ENCODE data around the gene FAM50B. TPM values are rescaled to one million over a fixed set of nuclear protein-coding genes. Genes with fewer than 3 reads are reported as not detected.

The FAM50B gene
- total and polyA plus RNA-seq, 10 of the 15 experiments (the other 5 are each of a cell fraction or from before 2014, with no cell fraction given): 0.58 to 10.2 (median 5.9) TPM

GRCh38 chr6:3822747-3823445 lies 26.3 kb upstream of the FAM50B start (continued):
- no peak for TF ChIP-seq BCL3 (IDR thresholded peaks at IDR 0.05; ENCODE audit: borderline replicate concordance, insufficient read depth, low read depth, low read length, poor library complexity, severe bottlenecking)

GRCh38 chr6:3823671-3824070 lies 25.5 kb upstream of the FAM50B start:
- no peak for FAIRE-seq
- in situ Hi-C loops (cut with MboI): no loop called here

More at GRCh38 chr6:3823671-3824070, 25.5 kb upstream of the FAM50B start:
- Histone ChIP-seq H3K36me3 (ENCODE audit: control insufficient read depth in 2 of 2, insufficient read depth in 2 of 2, low read length in 1 of 2) (no peaks in the 10 kb centered on the region), H3K9me3 (replicated peaks; ENCODE audit: control insufficient read depth, insufficient read depth, low read length) (no peaks in the 10 kb centered on the region), H3K4me1 (ENCODE audit: control insufficient read depth, insufficient read depth, low read length) (no peaks in the 10 kb centered on the region), H3K27ac (ENCODE audit: control insufficient read depth, insufficient read depth) (no peak overlapping the region), H3K4me2 (ENCODE audit: control insufficient read depth, insufficient read depth) (no peak overlapping the region), H3K79me2 (ENCODE audit: control insufficient read depth, insufficient read depth, low read length) (no peaks in the 10 kb centered on the region), H4K20me1 (ENCODE audit: control insufficient read depth, insufficient read depth) (no peaks in the 10 kb centered on the region), H3K9ac (ENCODE audit: control insufficient read depth, insufficient read depth, low read length) (no peak overlapping the region), H3K27me3 (replicated peaks in 1 of 2; ENCODE audit: control insufficient read depth in 2 of 2, insufficient read depth in 2 of 2, low read length in 1 of 2) (no peaks in the 10 kb centered on the region), H2AFZ (ENCODE audit: control insufficient read depth, low read depth, low read length) (no peak overlapping the region), H3K4me3 (no peak overlapping the region)
- POLR2A ChIA-PET: no interaction called here
- intact Hi-C loops (cut with micrococcal nuclease; ENCODE audit: unreplicated experiment): no loop called here
- TF ChIP-seq JUNB (IDR thresholded peaks at IDR 0.05) (no peak), BHLHE40 (IDR thresholded peaks at IDR 0.05; ENCODE audit: borderline replicate concordance in 1 of 2, low read depth in 2 of 2, low read length in 1 of 2) (no peak), POLR2A (IDR thresholded peaks at IDR 0.05; ENCODE audit: low read depth, low read length) (no peak), ETV6 (conservative IDR thresholded peaks at IDR 0.05 in 1 of 2, IDR thresholded peaks at IDR 0.05 in 1 of 2; ENCODE audit: borderline replicate concordance in 1 of 2, low read depth in 1 of 2) (no peak), SKIL (IDR thresholded peaks at IDR 0.05; ENCODE audit: low read depth, poor library complexity, severe bottlenecking) (no peak), TCF7 (IDR thresholded peaks at IDR 0.05; ENCODE audit: borderline replicate concordance) (no peak)
- ATAC-seq: no peak
- CTCF ChIA-PET: no interaction called here
- RAD21 ChIA-PET (ENCODE audit: unreplicated experiment): no interaction called here
- SMC1A ChIA-PET (ENCODE audit: uncharacterized antibody, unreplicated experiment): no interaction called here
- WGBS (ENCODE audit: insufficient coverage, insufficient replicate concordance, low lambda C conversion rate, missing lambda C conversion rate): 78% methylated on average over 6 of the region's 6 CpGs
- no TSS peak for BruUV-seq (replicated peaks)
- no peak for DNase-seq (ENCODE audit: low read depth, low spot score)

Measured in GM12878 (cell line).